ENCODE measurements around the gene LSS.
"Not testable (repeated sequence)": the region's sequence is repeated elsewhere in the genome, so short reads cannot be mapped to it uniquely, and the experiment has no call there.

Gene LSS

GRCh38 chr21:46151989-46152926, 76.3 kb downstream of the LSS start:
- DNase-seq, result no peak

- DNase-seq, result no peak
Measured at GRCh38 chr21:46151261-46151988, 77.1 kb downstream of the LSS start.

GRCh38 chr21:46150491-46151121, 78.0 kb downstream of the LSS start:
- no peak for DNase-seq

- no peak for DNase-seq
Measured at GRCh38 chr21:46150073-46150472, 78.5 kb downstream of the LSS start.

GRCh38 chr21:46149205-46149901, 79.2 kb downstream of the LSS start:
- DNase-seq, result no peak

GRCh38 chr21:46148106-46148505, 80.5 kb downstream of the LSS start:
- DNase-seq, result no peak

GRCh38 chr21:46147429-46147828, 81.1 kb downstream of the LSS start:
- DNase-seq, result peak; percentile 8

- no peak for DNase-seq
Measured at GRCh38 chr21:46146856-46147255, 81.7 kb downstream of the LSS start.

GRCh38 chr21:46145840-46146691, 82.5 kb downstream of the LSS start:
- no peak for DNase-seq

GRCh38 chr21:46145159-46145839, 83.3 kb downstream of the LSS start:
- DNase-seq, result no peak

- DNase-seq, result no peak
Measured at GRCh38 chr21:46144464-46145070, 84.0 kb downstream of the LSS start.

- DNase-seq, result no peak
Measured at GRCh38 chr21:46142582-46143473, 85.7 kb downstream of the LSS start.

GRCh38 chr21:46141767-46142581, 86.6 kb downstream of the LSS start:
- DNase-seq, result no peak

GRCh38 chr21:46140352-46141003, 88.1 kb downstream of the LSS start:
- DNase-seq, result not testable (repeated sequence)

GRCh38 chr21:46139686-46140085, 88.9 kb downstream of the LSS start:
- no peak for DNase-seq

GRCh38 chr21:46138383-46138970, 90.1 kb downstream of the LSS start:
- no peak for DNase-seq
